HepG2 (cell line): ENCODE measurements around the gene MINDY1. TPM values are rescaled to one million over a fixed set of nuclear protein-coding genes. Genes with fewer than 3 reads are reported as not detected.

ENCODE experiments used
- ATAC-seq: fragments of 200-7000 bp; cut with Tn5 transposase; 3 replicates; pipeline ENCODE4 v1.9.1; 2020; ENCODE audit warnings: mild to moderate bottlenecking, moderate library complexity
- BruUV-seq: library from RNA; stranded (reverse); fragments of 400-500 nt; replicated peaks from 2 replicates; lab custom pipeline; 2021; lab: Mats Ljungman, UMichigan
- CTCF ChIA-PET: fragments of 300-600 bp; formaldehyde crosslinking; extraction: SDS; loops from one replicate; lab custom pipeline; 2021; ENCODE audit warnings: low total read pairs, inconsistent platforms, low intra/inter-chr PET ratio; lab: Yijun Ruan, JAX
- POLR2A ChIA-PET: fragments of 350-600 bp; sonication (Branson Sonifier 250); formaldehyde crosslinking; loops from one replicate; lab custom pipeline; 2020; ENCODE audit warnings: antibody characterized with exemption, inconsistent platforms; lab: Yijun Ruan, JAX
- DNase-seq: peaks from one replicate; pipeline ENCODE4 v3.0.0-alpha.2; 2015; ENCODE audit warnings: low spot score
- FAIRE-seq: peaks from 3 replicates; lab custom pipeline; 2011; peaks lifted over from hg19 to GRCh38; lab: Jason Lieb, UNC
- H2AFZ ChIP-seq: one replicate; pipeline ENCODE4 v1.6.1; 2011; ENCODE audit warnings: low read length, inconsistent platforms
- H3K27ac ChIP-seq: fragments of 300-600 bp; 3 replicates; pipeline ENCODE4 v1.8.0; 2011; ENCODE audit warnings: mixed run types, mild to moderate bottlenecking, mixed read lengths, low read length, inconsistent platforms; ENCODE audit not compliant: insufficient read depth; ENCODE audit errors: extremely low read length
- H3K27me3 ChIP-seq, 2 experiments: fragments of 200-600 bp in 1 of 2; 2 replicates in 1 of 2; 3 replicates in 1 of 2; pipeline versions ENCODE4 v1.6.0 to v1.8.0; 2011; ENCODE audit warnings: low read length in 2 of 2, mild to moderate bottlenecking in 2 of 2, moderate library complexity in 2 of 2, inconsistent platforms in 1 of 2; ENCODE audit not compliant: insufficient read depth in 2 of 2, control insufficient read depth in 1 of 2
- H3K36me3 ChIP-seq, 2 experiments: fragments of 200-600 bp in 1 of 2; replicated peaks in 1 of 2; 2 replicates in 1 of 2; 3 replicates in 1 of 2; pipeline versions ENCODE4 v1.5.1 to v1.8.0; 2011; ENCODE audit warnings: low read length in 2 of 2, inconsistent platforms in 1 of 2; ENCODE audit not compliant: insufficient read depth in 2 of 2, control insufficient read depth in 1 of 2
- H3K4me1 ChIP-seq: 2 replicates; pipeline ENCODE4 v1.5.1; 2012; ENCODE audit warnings: low read length, inconsistent platforms; ENCODE audit not compliant: insufficient read depth
- H3K4me2 ChIP-seq: 2 replicates; pipeline ENCODE4 v1.6.0; 2011; ENCODE audit warnings: low read depth, low read length, inconsistent platforms
- H3K4me3 ChIP-seq, 3 experiments: fragments of 200-600 bp in 1 of 3; sonication (generic), shearing (Covaris generic) in 1 of 3; replicated peaks in 1 of 3; 2 replicates each; pipeline ENCODE4 v1.5.1; 2011 to 2016; ENCODE audit warnings: low read length in 3 of 3, inconsistent platforms in 2 of 3, low read depth in 2 of 3, mild to moderate bottlenecking in 2 of 3, control low read depth in 1 of 3, mixed read lengths in 1 of 3; ENCODE audit not compliant: insufficient read depth in 1 of 3
- H3K79me2 ChIP-seq: one replicate; pipeline ENCODE4 v1.6.1; 2011; ENCODE audit warnings: low read length, inconsistent platforms; ENCODE audit not compliant: insufficient read depth
- H3K9ac ChIP-seq: 2 replicates; pipeline ENCODE4 v1.6.0; 2011; ENCODE audit warnings: mild to moderate bottlenecking, low read depth, low read length, inconsistent platforms; ENCODE audit not compliant: insufficient read depth
- H3K9me3 ChIP-seq: 2 replicates; pipeline ENCODE4 v1.5.1; 2012; ENCODE audit warnings: mild to moderate bottlenecking, low read length
- H4K20me1 ChIP-seq: 2 replicates; pipeline ENCODE4 v1.6.0; 2011; ENCODE audit warnings: inconsistent platforms, mild to moderate bottlenecking, low read length, moderate library complexity; ENCODE audit not compliant: insufficient read depth
- ARID4A ChIP-seq: sonication (generic); formaldehyde crosslinking; IDR thresholded peaks from 2 replicates; pipeline ENCODE4 v1.5.0; 2020; ENCODE audit warnings: mild to moderate bottlenecking, missing genetic modification reagents, borderline replicate concordance
- FOXA1 ChIP-seq, 2 experiments: fragments of 450-650 bp in 1 of 2; sonication (generic) in 1 of 2; formaldehyde crosslinking in 1 of 2; IDR thresholded peaks; 2 replicates each; pipeline versions ENCODE4 v1.4.0 to v1.6.1; 2016 to 2020; ENCODE audit warnings: missing genetic modification reagents in 1 of 2
- FOXO4 ChIP-seq: sonication (generic); formaldehyde crosslinking; conservative IDR thresholded peaks from 2 replicates; pipeline ENCODE4 v1.8.1; 2023; ENCODE audit warnings: missing genetic modification reagents
- GATAD2A ChIP-seq: IDR thresholded peaks from 2 replicates; pipeline ENCODE4 v1.6.1; 2016
- MATR3 ChIP-seq: sonication (generic); formaldehyde crosslinking; IDR thresholded peaks from 2 replicates; pipeline ENCODE4 v1.4.0; 2020; ENCODE audit warnings: missing genetic modification reagents
- MAX ChIP-seq: IDR thresholded peaks from 2 replicates; pipeline ENCODE4 v1.6.1; 2012; ENCODE audit warnings: inconsistent platforms
- NFRKB ChIP-seq: fragments of 450-650 bp; IDR thresholded peaks from 2 replicates; pipeline ENCODE4 v1.6.1; 2017
- RFX5 ChIP-seq: IDR thresholded peaks from 2 replicates; pipeline ENCODE4 v1.6.1; 2011; ENCODE audit warnings: low read depth, low read length, improper control_type of control experiment
- SMC3 ChIP-seq: IDR thresholded peaks from 2 replicates; pipeline ENCODE4 v1.6.1; 2011; ENCODE audit warnings: low read length, improper control_type of control experiment
- TEAD3 ChIP-seq: optimal IDR thresholded peaks from 2 replicates; pipeline ENCODE3; 2016; ENCODE audit warnings: borderline replicate concordance
- ZNF576 ChIP-seq: sonication (generic); formaldehyde crosslinking; IDR thresholded peaks from 2 replicates; pipeline ENCODE4 v1.4.0; 2020; ENCODE audit warnings: mild to moderate bottlenecking, missing genetic modification reagents
- ZNF749 ChIP-seq: sonication (generic); formaldehyde crosslinking; IDR thresholded peaks from 2 replicates; pipeline ENCODE4 v1.8.0; 2022; ENCODE audit warnings: mild to moderate bottlenecking, missing genetic modification reagents, moderate library complexity, borderline replicate concordance
- WGBS: methylation state at CpG from one replicate; pipeline ENCODE4 v1.1.6; 2017; ENCODE audit warnings: low lambda C conversion rate; 5-methylcytosine and 5-hydroxymethylcytosine counted together
- in situ Hi-C: cut with HindIII; loops from 2 replicates; pipeline ENCODE4 v1.10.0; 2017; ENCODE audit warnings: low pct_unique_long_range_greater_than_20kb; ENCODE audit not compliant: extremely low pct_ligation_motif_present
- intact Hi-C: fragments of 100-400 bp; cut with micrococcal nuclease; formaldehyde crosslinking; loops from one replicate; pipeline ENCODE4 v1.10.0; 2022; ENCODE audit not compliant: unreplicated experiment
- polyA plus RNA-seq, 8 experiments: library from polyadenylated mRNA; depleted of rRNA in 3 of 8; stranded (reverse) in 7 of 8; unstranded in 1 of 8; fragments of >200 nt; fragmentation: Illumina TruSeq in 4 of 8; extraction: Trizol in 4 of 8; gene quantifications; 2 replicates each; pipeline versions ENCODE4 v1.2.1 to v1.2.3, GENCODE V29; 2011 to 2016; ENCODE audit warnings: low read depth in 4 of 8, missing spikeins in 1 of 8, mixed read lengths in 1 of 8; ENCODE audit not compliant: insufficient read depth in 1 of 8
- total RNA-seq, 5 experiments: library from RNA; depleted of rRNA; stranded (reverse); fragments of >200 nt; fragmentation: Illumina TruSeq; extraction: Trizol; gene quantifications; 2 replicates each; pipeline ENCODE4 v1.2.3, GENCODE V29; 2016; ENCODE audit warnings: low read depth in 1 of 5

Gene MINDY1
- total and polyA plus RNA-seq, 2 of the 13 experiments (the other 11 are each of a cell fraction or from before 2014, with no cell fraction given), result 11.1 to 15.0 TPM

GRCh38 chr1:151002611-151003010 is 4.1 kb downstream of the MINDY1 start:
- Histone ChIP-seq H3K9ac (peak overlapping the region; percentile 31; the same call in 1 of the 2 replicates), H3K4me3 (no peak overlapping the region; a peak in 1 of 6 replicates), H3K27ac (peak overlapping the region; percentile 29), H3K36me3 (peaks cover 7 to 31% of the 10 kb centered on the region in 2 experiments; a peak in 4 of 5 replicates), H3K27me3 (no peaks in the 10 kb centered on the region; a peak in 1 of 5 replicates), H3K79me2 (peaks cover 15% of the 10 kb centered on the region), H3K4me2 (peak overlapping the region; percentile 65), H3K9me3 (no peaks in the 10 kb centered on the region), H3K4me1 (peaks cover 60% of the 10 kb centered on the region), H4K20me1 (no peaks in the 10 kb centered on the region), H2AFZ (no peak overlapping the region)
- ATAC-seq (no peak), DNase-seq (no peak), FAIRE-seq (no peak)
- CTCF ChIA-PET, result no interaction called here
- POLR2A ChIA-PET, result interaction anchor here (0.9 to 9.1 kb wide), 5 partner anchors 10 to 35 kb away, joined by 3 to 150 read pairs (median 8); partner anchors contain the start of gene ANXA9
- in situ Hi-C loops (no loop called here), intact Hi-C loops (no loop called here)
- WGBS, result 12% methylated on average over 2 of the region's 2 CpGs
- no TSS peak for BruUV-seq
- no peak for TF ChIP-seq MATR3 (CRISPR knock-in tag)
- TF ChIP-seq ARID4A (CRISPR knock-in tag), result no peak
- TF ChIP-seq GATAD2A, result no peak
- no peak for TF ChIP-seq ZNF749
- no peak for TF ChIP-seq SMC3
- no peak for TF ChIP-seq RFX5
- no peak for TF ChIP-seq MAX
- TF ChIP-seq TEAD3 (CRISPR knock-in tag), result peak; percentile 26
- no peak for TF ChIP-seq FOXO4
- no peak for TF ChIP-seq ZNF576 (CRISPR knock-in tag)
- no peak for TF ChIP-seq NFRKB
- TF ChIP-seq FOXA1 (IDR thresholded peaks at IDR 0.05), result no peak
- peak; percentile 6; the same call in 1 of the 2 replicates for TF ChIP-seq FOXA1 (CRISPR knock-in tag; IDR thresholded peaks at IDR 0.05)
